HepG2 (cell line): ENCODE results near the gene CYBB.

Experiments used
- EZH2 ChIP-seq: conservative IDR thresholded peaks from 2 replicates; pipeline ENCODE4 v1.6.1; 2012; ENCODE audit warnings: mild to moderate bottlenecking, low read depth, low read length, moderate library complexity
- FOSL2 ChIP-seq: sonication (generic); formaldehyde crosslinking; IDR thresholded peaks from 2 replicates; pipeline ENCODE4 v1.4.0; 2020; ENCODE audit warnings: missing genetic modification reagents
- NFYB ChIP-seq: sonication (generic); formaldehyde crosslinking; IDR thresholded peaks from 2 replicates; pipeline ENCODE4 v1.4.0; 2020; ENCODE audit warnings: missing genetic modification reagents
- RBFOX2 ChIP-seq: fragments of 200-400 bp; formaldehyde crosslinking; IDR thresholded peaks from 2 replicates; pipeline ENCODE4 v1.6.1; 2017; ENCODE audit warnings: low read depth, mild to moderate bottlenecking, low read length
- RNF2 ChIP-seq: fragments of 450-650 bp; conservative IDR thresholded peaks from 2 replicates; pipeline ENCODE4 v1.6.1; 2016; ENCODE audit warnings: low read depth
- TF ChIP-seq, protein P1 (sequence below): sonication (generic); formaldehyde crosslinking; conservative IDR thresholded peaks from 2 replicates; pipeline ENCODE4 v1.4.0; 2020; ENCODE audit warnings: mild to moderate bottlenecking, missing genetic modification reagents, moderate library complexity
- TF ChIP-seq, protein P2 (sequence below): sonication (generic); formaldehyde crosslinking; IDR thresholded peaks from 2 replicates; pipeline ENCODE4 v1.5.0; 2020; ENCODE audit warnings: mild to moderate bottlenecking, missing genetic modification reagents, moderate library complexity

GRCh38 chrX:37820646-37821045, 40.8 kb downstream of the CYBB start:
- TF ChIP-seq EZH2 (no peak), FOSL2 (CRISPR knock-in tag) (no peak), NFYB (CRISPR knock-in tag) (no peak), RBFOX2 (no peak), RNF2 (no peak)
- TF ChIP-seq, protein P1, sequence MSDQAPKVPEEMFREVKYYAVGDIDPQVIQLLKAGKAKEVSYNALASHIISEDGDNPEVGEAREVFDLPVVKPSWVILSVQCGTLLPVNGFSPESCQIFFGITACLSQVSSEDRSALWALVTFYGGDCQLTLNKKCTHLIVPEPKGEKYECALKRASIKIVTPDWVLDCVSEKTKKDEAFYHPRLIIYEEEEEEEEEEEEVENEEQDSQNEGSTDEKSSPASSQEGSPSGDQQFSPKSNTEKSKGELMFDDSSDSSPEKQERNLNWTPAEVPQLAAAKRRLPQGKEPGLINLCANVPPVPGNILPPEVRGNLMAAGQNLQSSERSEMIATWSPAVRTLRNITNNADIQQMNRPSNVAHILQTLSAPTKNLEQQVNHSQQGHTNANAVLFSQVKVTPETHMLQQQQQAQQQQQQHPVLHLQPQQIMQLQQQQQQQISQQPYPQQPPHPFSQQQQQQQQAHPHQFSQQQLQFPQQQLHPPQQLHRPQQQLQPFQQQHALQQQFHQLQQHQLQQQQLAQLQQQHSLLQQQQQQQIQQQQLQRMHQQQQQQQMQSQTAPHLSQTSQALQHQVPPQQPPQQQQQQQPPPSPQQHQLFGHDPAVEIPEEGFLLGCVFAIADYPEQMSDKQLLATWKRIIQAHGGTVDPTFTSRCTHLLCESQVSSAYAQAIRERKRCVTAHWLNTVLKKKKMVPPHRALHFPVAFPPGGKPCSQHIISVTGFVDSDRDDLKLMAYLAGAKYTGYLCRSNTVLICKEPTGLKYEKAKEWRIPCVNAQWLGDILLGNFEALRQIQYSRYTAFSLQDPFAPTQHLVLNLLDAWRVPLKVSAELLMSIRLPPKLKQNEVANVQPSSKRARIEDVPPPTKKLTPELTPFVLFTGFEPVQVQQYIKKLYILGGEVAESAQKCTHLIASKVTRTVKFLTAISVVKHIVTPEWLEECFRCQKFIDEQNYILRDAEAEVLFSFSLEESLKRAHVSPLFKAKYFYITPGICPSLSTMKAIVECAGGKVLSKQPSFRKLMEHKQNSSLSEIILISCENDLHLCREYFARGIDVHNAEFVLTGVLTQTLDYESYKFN: no peak
- TF ChIP-seq, protein P2, sequence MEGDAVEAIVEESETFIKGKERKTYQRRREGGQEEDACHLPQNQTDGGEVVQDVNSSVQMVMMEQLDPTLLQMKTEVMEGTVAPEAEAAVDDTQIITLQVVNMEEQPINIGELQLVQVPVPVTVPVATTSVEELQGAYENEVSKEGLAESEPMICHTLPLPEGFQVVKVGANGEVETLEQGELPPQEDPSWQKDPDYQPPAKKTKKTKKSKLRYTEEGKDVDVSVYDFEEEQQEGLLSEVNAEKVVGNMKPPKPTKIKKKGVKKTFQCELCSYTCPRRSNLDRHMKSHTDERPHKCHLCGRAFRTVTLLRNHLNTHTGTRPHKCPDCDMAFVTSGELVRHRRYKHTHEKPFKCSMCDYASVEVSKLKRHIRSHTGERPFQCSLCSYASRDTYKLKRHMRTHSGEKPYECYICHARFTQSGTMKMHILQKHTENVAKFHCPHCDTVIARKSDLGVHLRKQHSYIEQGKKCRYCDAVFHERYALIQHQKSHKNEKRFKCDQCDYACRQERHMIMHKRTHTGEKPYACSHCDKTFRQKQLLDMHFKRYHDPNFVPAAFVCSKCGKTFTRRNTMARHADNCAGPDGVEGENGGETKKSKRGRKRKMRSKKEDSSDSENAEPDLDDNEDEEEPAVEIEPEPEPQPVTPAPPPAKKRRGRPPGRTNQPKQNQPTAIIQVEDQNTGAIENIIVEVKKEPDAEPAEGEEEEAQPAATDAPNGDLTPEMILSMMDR (CRISPR knock-in tag): no peak
